CD14-positive monocyte (primary cell): Measurements from ENCODE around the gene GNAS-AS1. TPM values are rescaled to one million over a fixed set of nuclear protein-coding genes. Genes with fewer than 3 reads are reported as not detected.
A peak's percentile ranks its signal among the peaks of the same experiment; 100 is the strongest.

Source experiments
- DNase-seq, 3 donors: peaks; one replicate each; pipeline ENCODE4 v3.0.0-alpha.2; 2011 to 2022
- H2AFZ ChIP-seq: 2 replicates; pipeline ENCODE4 v1.6.0; 2012; ENCODE audit warnings: mild to moderate bottlenecking, low read depth, low read length, inconsistent platforms; ENCODE audit not compliant: insufficient read depth, poor library complexity, severe bottlenecking
- H3K27ac ChIP-seq, 2 donors: 1 replicate in 1 of 2; 2 replicates in 1 of 2; pipeline ENCODE4 v1.5.1; 2012 to 2013; ENCODE audit warnings: low read length in 2 of 2, control low read depth in 1 of 2, inconsistent platforms in 1 of 2, low read depth in 1 of 2, mild to moderate bottlenecking in 1 of 2
- H3K27me3 ChIP-seq, 2 donors: one replicate each; pipeline versions ENCODE4 v1.6.0 to v1.6.1; 2011 to 2013; ENCODE audit warnings: low read length in 2 of 2; ENCODE audit not compliant: control insufficient read depth in 2 of 2, insufficient read depth in 2 of 2
- H3K36me3 ChIP-seq, 2 donors: replicated peaks in 1 of 2; 1 replicate in 1 of 2; 2 replicates in 1 of 2; pipeline versions ENCODE4 v1.5.1 to v1.6.1; 2012 to 2013; ENCODE audit warnings: low read length in 2 of 2, control low read depth in 1 of 2, inconsistent platforms in 1 of 2, mild to moderate bottlenecking in 1 of 2; ENCODE audit not compliant: insufficient read depth in 2 of 2, control insufficient read depth in 1 of 2
- H3K4me1 ChIP-seq, 2 donors: 1 replicate in 1 of 2; 2 replicates in 1 of 2; pipeline versions ENCODE4 v1.5.1 to v1.6.1; 2012 to 2013; ENCODE audit warnings: low read length in 2 of 2, control low read depth in 1 of 2, inconsistent platforms in 1 of 2, mild to moderate bottlenecking in 1 of 2, moderate library complexity in 1 of 2; ENCODE audit not compliant: insufficient read depth in 2 of 2, control insufficient read depth in 1 of 2
- H3K4me2 ChIP-seq: replicated peaks from 2 replicates; pipeline ENCODE3; 2012; ENCODE audit warnings: low read length, moderate library complexity, mild to moderate bottlenecking; ENCODE audit not compliant: poor library complexity, severe bottlenecking; ENCODE audit errors: extremely low read depth
- H3K4me3 ChIP-seq, 3 experiments: fragments of 200-600 bp in 1 of 3; sonication (generic) in 1 of 3; replicated peaks in 1 of 3; 1 replicate in 2 of 3; 2 replicates in 1 of 3; pipeline ENCODE4 v1.5.1; 2011 to 2013; ENCODE audit warnings: low read length in 3 of 3, mild to moderate bottlenecking in 3 of 3, control low read depth in 2 of 3, low read depth in 2 of 3, inconsistent platforms in 1 of 3, moderate library complexity in 1 of 3
- H3K79me2 ChIP-seq: 2 replicates; pipeline ENCODE4 v1.6.0; 2012; ENCODE audit warnings: mild to moderate bottlenecking, control low read depth, inconsistent platforms, low read length, moderate library complexity; ENCODE audit not compliant: insufficient read depth
- H3K9ac ChIP-seq: 2 replicates; pipeline ENCODE4 v1.6.0; 2017; ENCODE audit warnings: low read length, mild to moderate bottlenecking; ENCODE audit not compliant: insufficient read depth, poor library complexity, severe bottlenecking
- H3K9me3 ChIP-seq, 2 donors: replicated peaks in 1 of 2; 1 replicate in 1 of 2; 2 replicates in 1 of 2; pipeline versions ENCODE4 v1.5.1 to v1.6.1; 2012 to 2013; ENCODE audit warnings: low read length in 2 of 2, control low read depth in 1 of 2; ENCODE audit not compliant: control insufficient read depth in 1 of 2, insufficient read depth in 1 of 2
- H4K20me1 ChIP-seq: 2 replicates; pipeline ENCODE4 v1.6.0; 2012; ENCODE audit warnings: mild to moderate bottlenecking, low read length, control low read depth, moderate library complexity; ENCODE audit not compliant: insufficient read depth
- H3K27ac Mint-ChIP-seq, 7 donors: one replicate each; pipeline ENCODE4 v1.8.0; 2020; ENCODE audit warnings: mild to moderate bottlenecking in 7 of 7, mixed read lengths in 7 of 7, moderate library complexity in 6 of 7, inconsistent platforms in 2 of 7
- H3K27me3 Mint-ChIP-seq, 3 donors: one replicate each; pipeline ENCODE4 v1.8.0; 2021 to 2022; ENCODE audit warnings: low read depth in 3 of 3, mild to moderate bottlenecking in 3 of 3, mixed read lengths in 3 of 3, moderate library complexity in 3 of 3, inconsistent platforms in 1 of 3
- H3K36me3 Mint-ChIP-seq, 2 donors: one replicate each; pipeline ENCODE4 v1.8.0; 2020; ENCODE audit warnings: mixed read lengths in 2 of 2, inconsistent platforms in 1 of 2, mild to moderate bottlenecking in 1 of 2
- H3K4me1 Mint-ChIP-seq: one replicate; pipeline ENCODE4 v1.8.0; 2020; ENCODE audit warnings: mild to moderate bottlenecking, mixed read lengths
- H3K4me3 Mint-ChIP-seq, 2 donors: one replicate each; pipeline ENCODE4 v1.8.0; 2020; ENCODE audit warnings: mild to moderate bottlenecking in 2 of 2, mixed read lengths in 2 of 2, moderate library complexity in 1 of 2
- H3K9me3 Mint-ChIP-seq, 7 donors: one replicate each; pipeline ENCODE4 v1.8.0; 2020 to 2022; ENCODE audit warnings: mixed read lengths in 7 of 7, mild to moderate bottlenecking in 6 of 7, moderate library complexity in 6 of 7, inconsistent platforms in 2 of 7
- WGBS: methylation state at CpG from one replicate; pipeline ENCODE4 v1.1.5; 2013; ENCODE audit warnings: missing lambda C conversion rate; ENCODE audit not compliant: insufficient coverage; 5-methylcytosine and 5-hydroxymethylcytosine counted together
- intact Hi-C, 2 donors: fragments of 100-400 bp; cut with micrococcal nuclease; formaldehyde crosslinking; loops; one replicate each; pipeline versions ENCODE4 v1.15.0 to v1.15.1; 2023
- polyA plus RNA-seq, 3 donors: library from polyadenylated mRNA; depleted of rRNA in 1 of 3; unstranded in 2 of 3; stranded (reverse) in 1 of 3; fragments of 300-500 nt in 2 of 3; fragments of >200 nt in 1 of 3; fragmentation: Illumina TruSeq in 2 of 3; gene quantifications; 1 replicate in 2 of 3; 2 replicates in 1 of 3; pipeline ENCODE4 v1.2.3, GENCODE V29; 2012 to 2021
- TF ChIP-seq, protein P1 (sequence below): fragments of 200-600 bp; IDR thresholded peaks from one replicate; pipeline ENCODE4 v1.8.0; 2022; ENCODE audit warnings: antibody characterized with exemption, mild to moderate bottlenecking

Gene GNAS-AS1
- polyA plus RNA-seq, 3 donors: not detected

- H2AFZ ChIP-seq: no peak overlapping the region
- no peaks in the 10 kb centered on the region for H3K36me3 ChIP-seq
- no peaks in the 10 kb centered on the region for H3K4me1 ChIP-seq
- peak in 1 of 3 donors; percentile 11 for DNase-seq
- Mint-ChIP-seq H3K27me3 (peaks cover 64 to 81% (median 72%) of the 10 kb centered on the region in 3 donors), H3K27ac (no peak overlapping the region), H3K4me1 (no peaks in the 10 kb centered on the region), H3K4me3 (peak overlapping the region in 1 of 2 donors; percentile 85), H3K9me3 (peaks cover 15 to 25% (median 22%) of the 10 kb centered on the region in 7 donors), H3K36me3 (peaks cover 0 to 4% of the 10 kb centered on the region in 2 donors)
- intact Hi-C loops: no loop called here
- WGBS: 35% methylated on average over 14 of the region's 27 CpGs
- no peak overlapping the region for H3K9ac ChIP-seq
- peaks cover 25 to 66% of the 10 kb centered on the region in 2 donors for H3K27me3 ChIP-seq
- no peaks in the 10 kb centered on the region for H4K20me1 ChIP-seq
- no peak overlapping the region for H3K4me3 ChIP-seq
- TF ChIP-seq, protein P1, sequence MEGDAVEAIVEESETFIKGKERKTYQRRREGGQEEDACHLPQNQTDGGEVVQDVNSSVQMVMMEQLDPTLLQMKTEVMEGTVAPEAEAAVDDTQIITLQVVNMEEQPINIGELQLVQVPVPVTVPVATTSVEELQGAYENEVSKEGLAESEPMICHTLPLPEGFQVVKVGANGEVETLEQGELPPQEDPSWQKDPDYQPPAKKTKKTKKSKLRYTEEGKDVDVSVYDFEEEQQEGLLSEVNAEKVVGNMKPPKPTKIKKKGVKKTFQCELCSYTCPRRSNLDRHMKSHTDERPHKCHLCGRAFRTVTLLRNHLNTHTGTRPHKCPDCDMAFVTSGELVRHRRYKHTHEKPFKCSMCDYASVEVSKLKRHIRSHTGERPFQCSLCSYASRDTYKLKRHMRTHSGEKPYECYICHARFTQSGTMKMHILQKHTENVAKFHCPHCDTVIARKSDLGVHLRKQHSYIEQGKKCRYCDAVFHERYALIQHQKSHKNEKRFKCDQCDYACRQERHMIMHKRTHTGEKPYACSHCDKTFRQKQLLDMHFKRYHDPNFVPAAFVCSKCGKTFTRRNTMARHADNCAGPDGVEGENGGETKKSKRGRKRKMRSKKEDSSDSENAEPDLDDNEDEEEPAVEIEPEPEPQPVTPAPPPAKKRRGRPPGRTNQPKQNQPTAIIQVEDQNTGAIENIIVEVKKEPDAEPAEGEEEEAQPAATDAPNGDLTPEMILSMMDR: peak; percentile 8
- no peak overlapping the region for H3K4me2 ChIP-seq
- H3K9me3 ChIP-seq: peaks cover 12 to 28% of the 10 kb centered on the region in 2 donors
- no peak overlapping the region for H3K27ac ChIP-seq
- H3K79me2 ChIP-seq: no peaks in the 10 kb centered on the region
Measured at GRCh38 chr20:58839474-58839874, 11.2 kb downstream of the GNAS-AS1 start.

DNA sequence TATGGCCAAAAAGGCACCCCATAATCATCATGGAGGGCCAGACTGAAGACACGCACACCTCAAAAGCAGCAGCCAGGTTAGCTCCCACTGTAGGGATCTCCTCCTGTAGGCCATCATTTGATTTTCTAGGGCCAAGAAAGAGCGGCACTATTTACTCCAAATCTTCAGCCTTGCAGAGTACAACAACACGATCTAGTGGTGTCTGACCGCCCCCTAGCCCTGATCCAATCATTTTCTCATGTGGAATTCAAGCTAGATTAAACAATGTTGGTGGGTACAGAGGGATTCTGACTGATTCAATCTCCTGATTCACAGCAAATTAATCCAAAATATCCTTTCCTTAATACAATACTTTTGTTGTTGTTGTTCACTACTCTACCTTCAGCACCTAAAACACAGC lies 12.5 kb downstream of the GNAS-AS1 start:
- Histone ChIP-seq H3K9ac (no peak overlapping the region), H3K27ac (no peak overlapping the region), H3K4me2 (no peak overlapping the region), H3K4me3 (no peak overlapping the region), H3K4me1 (no peaks in the 10 kb centered on the region), H3K79me2 (no peaks in the 10 kb centered on the region), H3K9me3 (peaks cover 12 to 28% of the 10 kb centered on the region in 2 donors), H2AFZ (no peak overlapping the region), H4K20me1 (no peaks in the 10 kb centered on the region), H3K27me3 (peaks cover 14 to 53% of the 10 kb centered on the region in 2 donors), H3K36me3 (no peaks in the 10 kb centered on the region)
- 100% methylated on average over 1 of the region's 4 CpGs for WGBS
- no peak for DNase-seq
- no peak overlapping the region for H3K27ac Mint-ChIP-seq
- peak overlapping the region in 1 of 2 donors; percentile 16 for H3K4me3 Mint-ChIP-seq
- peaks cover 53 to 72% (median 59%) of the 10 kb centered on the region in 3 donors for H3K27me3 Mint-ChIP-seq
- H3K36me3 Mint-ChIP-seq: peaks cover 0 to 4% of the 10 kb centered on the region in 2 donors
- H3K9me3 Mint-ChIP-seq: peaks cover 15 to 25% (median 22%) of the 10 kb centered on the region in 7 donors
- intact Hi-C loops: no loop called here
- H3K4me1 Mint-ChIP-seq: no peaks in the 10 kb centered on the region
- TF ChIP-seq, protein P1: no peak
